ENCODE results near the gene MVB12B.

DNA sequence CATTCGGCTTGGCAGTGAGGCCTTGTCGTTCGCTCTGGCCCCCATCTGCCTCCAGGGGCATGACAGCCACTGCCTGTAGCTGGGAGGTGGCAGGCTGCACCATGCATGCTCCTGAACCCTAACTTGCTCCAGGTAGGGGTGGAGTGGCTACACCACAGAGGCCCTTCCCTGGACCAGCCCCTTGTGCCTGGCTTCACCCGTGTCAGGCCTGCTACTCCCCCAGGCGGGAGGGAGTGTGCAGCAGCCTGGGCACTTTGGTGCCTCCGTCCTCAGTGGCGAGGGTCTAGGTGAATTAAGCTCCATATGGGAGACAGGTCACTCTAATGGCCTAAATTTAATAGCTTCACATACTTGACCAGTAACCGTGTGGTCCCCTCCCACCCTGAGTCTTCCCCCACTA, 227.7 kb downstream of the MVB12B start:
- TF ChIP-seq, protein P1, sequence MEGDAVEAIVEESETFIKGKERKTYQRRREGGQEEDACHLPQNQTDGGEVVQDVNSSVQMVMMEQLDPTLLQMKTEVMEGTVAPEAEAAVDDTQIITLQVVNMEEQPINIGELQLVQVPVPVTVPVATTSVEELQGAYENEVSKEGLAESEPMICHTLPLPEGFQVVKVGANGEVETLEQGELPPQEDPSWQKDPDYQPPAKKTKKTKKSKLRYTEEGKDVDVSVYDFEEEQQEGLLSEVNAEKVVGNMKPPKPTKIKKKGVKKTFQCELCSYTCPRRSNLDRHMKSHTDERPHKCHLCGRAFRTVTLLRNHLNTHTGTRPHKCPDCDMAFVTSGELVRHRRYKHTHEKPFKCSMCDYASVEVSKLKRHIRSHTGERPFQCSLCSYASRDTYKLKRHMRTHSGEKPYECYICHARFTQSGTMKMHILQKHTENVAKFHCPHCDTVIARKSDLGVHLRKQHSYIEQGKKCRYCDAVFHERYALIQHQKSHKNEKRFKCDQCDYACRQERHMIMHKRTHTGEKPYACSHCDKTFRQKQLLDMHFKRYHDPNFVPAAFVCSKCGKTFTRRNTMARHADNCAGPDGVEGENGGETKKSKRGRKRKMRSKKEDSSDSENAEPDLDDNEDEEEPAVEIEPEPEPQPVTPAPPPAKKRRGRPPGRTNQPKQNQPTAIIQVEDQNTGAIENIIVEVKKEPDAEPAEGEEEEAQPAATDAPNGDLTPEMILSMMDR (IDR thresholded peaks at IDR 0.05), result no peak
- no peak for TF ChIP-seq POLR2A (IDR thresholded peaks at IDR 0.05)

Measured in tibial nerve (tissue), 3 donors.